ENCODE data around the gene IZUMO4. TPM values are rescaled to one million over a fixed set of nuclear protein-coding genes. Genes with fewer than 3 reads are reported as not detected.

IZUMO4 gene
- total and polyA plus RNA-seq, 11 donors: 1.7 to 6.2 (median 2.6) TPM; not detected in 1

DNA sequence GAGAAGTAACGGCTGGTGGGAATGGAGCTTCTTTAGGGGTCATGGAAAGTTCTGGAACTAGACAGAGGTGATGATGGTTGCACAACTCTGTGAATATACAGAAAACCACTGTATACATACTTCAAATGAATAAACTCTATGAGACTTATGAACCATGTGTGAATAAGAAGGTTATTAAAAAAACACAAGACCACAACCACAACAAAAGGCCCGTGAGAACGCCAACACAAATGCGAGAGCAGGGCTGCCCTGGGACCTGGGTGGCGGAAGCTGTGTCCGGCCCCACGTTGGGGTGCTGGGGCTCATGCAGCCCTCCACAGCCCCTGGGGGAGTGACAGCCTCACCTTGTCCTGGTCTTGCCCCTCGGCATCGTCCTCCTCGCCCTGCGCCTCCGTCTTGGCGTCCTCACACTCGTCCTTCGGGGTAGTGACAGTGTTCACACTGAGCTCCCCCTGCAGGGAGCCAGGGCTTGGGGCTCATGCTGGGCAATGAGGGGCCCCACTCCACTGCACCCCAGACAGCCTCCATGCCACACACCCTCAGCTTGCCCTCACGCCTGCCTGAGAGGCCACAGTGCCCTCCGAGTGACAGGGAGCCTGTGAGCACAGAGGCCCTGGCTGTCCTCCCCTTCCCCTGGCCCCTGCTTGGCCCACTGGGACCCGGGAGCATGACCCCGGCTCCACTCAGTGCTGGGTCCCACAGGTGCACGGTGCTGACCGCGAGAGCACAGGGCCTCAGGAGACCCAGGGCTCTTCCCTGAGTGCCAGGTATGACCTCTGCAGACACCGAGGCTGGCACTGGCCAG lies 16.0 kb downstream of the IZUMO4 start:
- 82 to 93% (median 82%) methylated on average over 7 to 23 of the region's 23 CpGs for WGBS, 4 donors
- H3K4me1 ChIP-seq: peaks cover 0 to 8% (median 0%) of the 10 kb centered on the region in 12 donors
- peak overlapping the region in 1 of 12 donors; percentile 38 for H3K27ac ChIP-seq
- intact Hi-C loops (cut with DNase I): no loop called here
- no peaks in the 10 kb centered on the region for H3K27me3 ChIP-seq
- H3K4me3 ChIP-seq: no peak overlapping the region
- TF ChIP-seq, protein P1, sequence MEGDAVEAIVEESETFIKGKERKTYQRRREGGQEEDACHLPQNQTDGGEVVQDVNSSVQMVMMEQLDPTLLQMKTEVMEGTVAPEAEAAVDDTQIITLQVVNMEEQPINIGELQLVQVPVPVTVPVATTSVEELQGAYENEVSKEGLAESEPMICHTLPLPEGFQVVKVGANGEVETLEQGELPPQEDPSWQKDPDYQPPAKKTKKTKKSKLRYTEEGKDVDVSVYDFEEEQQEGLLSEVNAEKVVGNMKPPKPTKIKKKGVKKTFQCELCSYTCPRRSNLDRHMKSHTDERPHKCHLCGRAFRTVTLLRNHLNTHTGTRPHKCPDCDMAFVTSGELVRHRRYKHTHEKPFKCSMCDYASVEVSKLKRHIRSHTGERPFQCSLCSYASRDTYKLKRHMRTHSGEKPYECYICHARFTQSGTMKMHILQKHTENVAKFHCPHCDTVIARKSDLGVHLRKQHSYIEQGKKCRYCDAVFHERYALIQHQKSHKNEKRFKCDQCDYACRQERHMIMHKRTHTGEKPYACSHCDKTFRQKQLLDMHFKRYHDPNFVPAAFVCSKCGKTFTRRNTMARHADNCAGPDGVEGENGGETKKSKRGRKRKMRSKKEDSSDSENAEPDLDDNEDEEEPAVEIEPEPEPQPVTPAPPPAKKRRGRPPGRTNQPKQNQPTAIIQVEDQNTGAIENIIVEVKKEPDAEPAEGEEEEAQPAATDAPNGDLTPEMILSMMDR (IDR thresholded peaks at IDR 0.05): no peak
- TF ChIP-seq POLR2A (IDR thresholded peaks at IDR 0.05): no peak
- H3K9me3 ChIP-seq: no peaks in the 10 kb centered on the region
- ATAC-seq (peak in 2 of 4 donors; percentile 5), DNase-seq (no peak)
- H3K36me3 ChIP-seq: peaks cover 3 to 100% (median 100%) of the 10 kb centered on the region in 9 donors

DNA sequence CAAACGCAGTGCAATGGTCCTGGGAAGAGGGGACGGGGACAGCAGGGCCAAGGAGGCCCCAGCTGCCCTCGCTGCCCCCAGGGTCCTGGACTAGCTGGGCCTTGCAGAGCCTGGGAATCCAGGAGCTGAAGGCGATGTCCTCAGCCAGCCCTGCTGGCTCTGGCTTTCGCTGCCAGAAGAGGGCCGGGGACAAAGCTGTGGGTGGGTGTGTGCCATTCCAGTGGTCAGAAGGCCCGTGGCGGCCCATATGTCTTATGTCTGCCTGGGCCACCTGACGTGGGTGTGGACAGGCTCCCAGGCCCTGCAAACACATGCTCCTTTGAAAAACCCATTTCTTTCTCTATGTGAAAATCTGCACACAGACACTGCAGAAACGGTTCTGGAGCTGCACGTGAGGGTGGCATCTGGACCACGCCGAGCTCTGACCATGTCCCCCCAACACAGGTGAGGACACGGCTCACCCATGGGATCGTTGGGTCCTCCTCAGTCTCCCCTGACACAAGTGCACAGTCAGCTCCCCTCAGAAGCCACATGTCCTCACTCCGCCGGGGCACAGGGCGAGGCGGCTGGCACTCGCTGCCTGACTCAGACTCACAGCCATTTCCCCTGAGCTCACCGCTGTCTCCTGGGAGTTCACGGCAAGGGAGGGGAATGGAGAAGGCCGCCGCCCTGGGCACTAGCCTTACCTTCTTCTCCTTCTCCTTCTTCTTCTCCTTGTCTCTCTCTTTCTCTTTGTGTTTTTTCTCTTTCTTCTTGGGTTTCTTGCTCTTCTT lies 16.9 kb downstream of the IZUMO4 start:
- Histone ChIP-seq H3K36me3 (peaks cover 3 to 100% (median 100%) of the 10 kb centered on the region in 9 donors), H3K27ac (peak overlapping the region in 1 of 12 donors; percentile 38), H3K27me3 (no peaks in the 10 kb centered on the region), H3K4me3 (no peak overlapping the region), H3K4me1 (peaks cover 0 to 8% (median 0%) of the 10 kb centered on the region in 12 donors), H3K9me3 (no peaks in the 10 kb centered on the region)
- no peak for ATAC-seq
- intact Hi-C loops (cut with DNase I): no loop called here
- WGBS, 4 donors: 85 to 92% (median 89%) methylated on average over 15 to 24 of the region's 24 CpGs
- DNase-seq: no peak
- TF ChIP-seq, protein P1 (IDR thresholded peaks at IDR 0.05): no peak
- TF ChIP-seq POLR2A (IDR thresholded peaks at IDR 0.05): no peak

DNA sequence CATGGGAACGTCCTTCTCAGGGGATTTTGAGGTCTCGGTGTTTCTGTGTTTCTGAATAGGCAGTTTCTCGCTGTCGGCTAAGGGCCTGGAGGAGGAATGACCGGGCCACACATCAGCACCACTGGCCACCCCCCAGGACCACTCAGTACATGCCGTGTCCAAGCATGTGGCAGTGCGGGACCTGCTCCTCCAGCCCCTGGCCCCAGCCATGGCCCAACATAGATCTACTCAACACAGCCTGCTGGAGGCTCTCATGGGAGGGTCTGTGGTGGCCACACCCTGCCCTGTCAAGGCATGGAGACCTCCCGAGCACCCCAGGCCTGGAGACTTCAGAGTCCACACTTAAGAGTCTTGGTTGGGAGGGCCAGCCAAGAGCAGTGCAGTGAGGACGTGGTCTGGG lies 17.5 kb downstream of the IZUMO4 start:
- Histone ChIP-seq H3K36me3 (peaks cover 3 to 100% (median 100%) of the 10 kb centered on the region in 9 donors), H3K9me3 (no peaks in the 10 kb centered on the region), H3K4me3 (no peak overlapping the region), H3K4me1 (peaks cover 0 to 8% (median 0%) of the 10 kb centered on the region in 12 donors), H3K27ac (peak overlapping the region in 1 of 12 donors; percentile 38), H3K27me3 (no peaks in the 10 kb centered on the region)
- no peak for DNase-seq
- TF ChIP-seq, protein P1 (IDR thresholded peaks at IDR 0.05): no peak
- no peak for TF ChIP-seq POLR2A (IDR thresholded peaks at IDR 0.05)
- intact Hi-C loops (cut with DNase I): no loop called here
- no peak for ATAC-seq
- 90 to 93% (median 91%) methylated on average over 8 to 9 of the region's 9 CpGs for WGBS, 4 donors

DNA sequence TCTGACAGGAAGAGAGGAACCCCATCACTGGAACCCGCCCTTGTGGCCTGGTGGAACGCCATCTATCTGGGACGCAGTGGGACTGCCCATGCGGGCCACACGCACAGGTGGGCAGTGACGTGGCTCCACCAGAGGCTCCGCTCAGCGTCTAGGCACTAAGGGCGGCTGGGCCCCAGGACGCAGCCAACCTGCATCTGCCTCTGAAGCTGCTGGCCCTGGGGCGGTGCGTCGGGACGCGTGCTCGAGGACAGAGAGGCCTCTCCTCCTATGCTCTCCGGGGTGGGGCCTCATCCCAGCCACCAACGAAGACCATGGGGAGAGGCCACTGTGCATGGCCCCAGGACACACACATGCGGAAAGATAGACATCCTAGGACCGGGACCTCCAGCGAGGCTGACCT lies 18.1 kb downstream of the IZUMO4 start:
- H3K27ac ChIP-seq: no peak overlapping the region
- DNase-seq (no peak), ATAC-seq (no peak)
- H3K4me3 ChIP-seq: no peak overlapping the region
- H3K4me1 ChIP-seq: peaks cover 0 to 8% (median 0%) of the 10 kb centered on the region in 12 donors
- H3K27me3 ChIP-seq: no peaks in the 10 kb centered on the region
- intact Hi-C loops (cut with DNase I): no loop called here
- H3K9me3 ChIP-seq: no peaks in the 10 kb centered on the region
- 93 to 95% (median 94%) methylated on average over 15 to 21 of the region's 21 CpGs for WGBS, 4 donors
- no peak for TF ChIP-seq POLR2A (IDR thresholded peaks at IDR 0.05)
- TF ChIP-seq, protein P1 (IDR thresholded peaks at IDR 0.05): no peak
- peaks cover 1 to 100% (median 100%) of the 10 kb centered on the region in 9 donors for H3K36me3 ChIP-seq

All from heart left ventricle (tissue), 16 donors.